Measurements from ENCODE around the gene PLCB1.
"Not testable (repeated sequence)": the region's sequence is repeated elsewhere in the genome, so short reads cannot be mapped to it uniquely, and the experiment has no call there.

The PLCB1 gene

DNA sequence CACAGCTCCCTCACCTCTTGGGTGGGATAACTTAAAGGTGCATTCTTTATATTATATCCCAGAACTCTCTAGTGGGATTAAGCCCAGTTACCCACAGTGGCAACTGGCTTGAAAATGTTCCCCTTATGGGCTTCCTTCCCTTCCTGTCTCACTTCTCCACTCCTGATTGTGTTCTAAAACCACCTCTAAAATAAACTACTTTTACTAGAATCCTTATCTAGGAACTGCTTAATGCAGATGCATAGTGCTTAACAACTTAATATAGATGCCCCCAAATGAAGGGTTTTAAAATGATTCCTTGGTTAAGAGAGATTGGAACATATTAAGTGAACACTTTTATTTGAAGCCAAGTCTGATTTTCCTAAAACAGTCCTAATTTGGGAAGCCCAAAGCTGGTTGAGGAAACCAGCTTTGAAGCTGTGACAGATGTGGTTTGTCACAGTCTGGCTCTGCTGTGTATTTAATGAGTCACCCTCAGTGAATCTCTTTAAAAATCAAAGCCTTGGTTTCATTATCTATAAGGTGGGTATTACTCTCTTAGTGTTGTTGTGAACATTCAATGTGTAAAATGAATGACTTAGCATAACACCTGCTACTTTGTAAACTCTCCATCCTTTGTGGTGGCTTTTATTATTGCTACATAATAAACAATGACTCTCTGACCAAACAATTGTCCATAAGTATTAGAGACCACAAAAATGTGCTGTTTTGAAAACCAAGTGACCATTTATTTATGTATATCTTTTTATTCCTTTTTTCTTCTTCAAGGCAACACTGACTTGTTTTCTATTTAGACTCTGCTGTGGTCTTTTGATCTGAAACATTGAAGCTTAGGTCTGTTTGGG is 24.4 kb downstream of the PLCB1 start:
- no peak for DNase-seq (ENCODE audit: low read depth in 2 of 2)

DNA sequence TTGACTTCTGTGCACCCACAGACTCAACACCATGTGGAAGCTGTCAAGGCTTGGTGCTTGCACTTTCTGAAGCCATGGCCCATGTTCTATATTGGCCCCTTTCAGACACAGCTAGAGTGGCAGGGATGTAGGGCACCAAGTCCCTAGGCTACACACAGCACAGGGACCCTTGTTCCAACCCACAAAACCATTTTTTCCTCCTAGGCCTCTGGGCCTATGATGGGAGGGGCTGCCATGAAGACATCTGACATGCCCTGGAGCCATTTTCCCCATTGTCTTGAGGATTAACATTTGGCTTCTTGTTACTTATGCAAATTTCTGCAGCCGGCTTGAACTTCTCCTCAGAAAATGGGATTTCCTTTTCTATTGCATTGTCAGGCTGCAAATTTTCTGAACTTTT is 27.2 kb downstream of the PLCB1 start:
- not testable (repeated sequence) for DNase-seq (ENCODE audit: low read depth in 2 of 2)

DNA sequence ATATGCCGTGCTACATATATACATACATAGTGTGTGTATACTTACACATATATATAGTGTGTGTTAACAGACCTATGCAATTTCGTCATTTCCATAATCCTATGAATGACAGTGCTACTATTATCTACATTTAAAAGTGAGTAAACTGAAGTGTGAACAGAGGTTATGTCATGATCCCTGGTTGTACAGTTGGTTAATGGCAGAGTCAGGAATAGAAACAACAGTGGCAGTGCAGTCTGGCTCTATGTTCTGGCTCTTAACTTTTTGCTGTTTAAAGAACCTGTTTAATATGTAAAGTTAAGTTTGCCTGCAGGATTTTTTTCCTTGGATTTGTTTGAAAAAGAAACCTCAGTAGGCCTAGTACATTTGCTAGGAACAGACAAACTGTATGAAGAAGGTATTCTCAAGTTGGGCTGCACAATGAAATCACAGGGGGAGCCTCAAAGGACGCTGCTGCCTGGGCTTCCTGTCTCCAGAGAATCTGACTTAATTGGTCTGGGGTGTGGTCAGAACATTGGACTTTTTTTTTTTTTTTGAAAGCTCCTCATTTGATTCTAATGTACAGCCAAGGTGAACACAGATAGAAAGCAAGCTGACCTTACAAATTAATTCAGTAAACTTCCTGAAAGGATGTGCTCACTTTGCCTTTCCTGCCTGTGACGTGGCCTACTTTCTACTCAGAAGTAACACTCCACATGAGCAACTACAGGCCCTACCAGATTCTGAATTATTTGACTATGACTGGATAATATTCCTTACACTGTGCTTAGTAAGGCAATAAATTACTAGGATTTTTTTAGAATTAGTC is 29.4 kb downstream of the PLCB1 start:
- DNase-seq (ENCODE audit: low read depth in 2 of 2), result no peak

DNA sequence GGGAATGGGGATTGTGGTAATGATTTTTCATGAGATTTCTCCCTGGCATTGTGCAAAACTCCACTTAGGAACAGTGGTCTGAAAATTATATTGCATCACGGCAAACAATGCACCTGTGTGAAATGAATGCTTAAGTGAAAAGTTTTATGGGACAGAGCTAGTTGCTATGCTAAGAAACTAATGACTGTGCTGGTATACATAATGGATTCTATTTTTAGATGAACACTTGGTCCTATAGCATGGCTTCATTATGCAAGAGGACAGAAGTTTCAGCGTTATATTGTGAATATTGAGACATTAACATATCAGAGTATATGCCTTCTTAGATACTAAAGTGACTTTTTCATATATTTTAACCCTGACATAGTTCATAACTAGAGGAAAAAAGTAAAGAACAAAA is 30.5 kb downstream of the PLCB1 start:
- no peak for DNase-seq (ENCODE audit: low read depth in 2 of 2)

DNA sequence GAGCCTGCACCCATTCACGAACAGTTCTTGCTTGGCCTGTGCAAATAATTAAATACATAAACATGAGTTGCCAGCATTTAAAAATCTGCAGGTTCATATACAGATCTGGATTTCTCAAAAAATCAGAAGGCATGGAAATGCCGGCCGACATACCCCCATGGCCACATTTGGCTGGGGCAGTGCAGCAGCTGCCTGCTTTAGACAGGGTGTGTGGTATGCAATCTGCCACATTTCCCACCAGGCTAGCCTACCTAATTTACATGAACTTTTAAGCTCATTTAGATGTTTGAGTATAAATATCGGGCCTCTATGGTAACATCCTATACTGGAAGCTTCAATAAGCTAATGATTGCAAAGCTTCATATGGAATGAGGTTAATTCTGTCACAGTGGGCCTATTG is 31.5 kb downstream of the PLCB1 start:
- no peak for DNase-seq (ENCODE audit: low read depth in 2 of 2)

DNA sequence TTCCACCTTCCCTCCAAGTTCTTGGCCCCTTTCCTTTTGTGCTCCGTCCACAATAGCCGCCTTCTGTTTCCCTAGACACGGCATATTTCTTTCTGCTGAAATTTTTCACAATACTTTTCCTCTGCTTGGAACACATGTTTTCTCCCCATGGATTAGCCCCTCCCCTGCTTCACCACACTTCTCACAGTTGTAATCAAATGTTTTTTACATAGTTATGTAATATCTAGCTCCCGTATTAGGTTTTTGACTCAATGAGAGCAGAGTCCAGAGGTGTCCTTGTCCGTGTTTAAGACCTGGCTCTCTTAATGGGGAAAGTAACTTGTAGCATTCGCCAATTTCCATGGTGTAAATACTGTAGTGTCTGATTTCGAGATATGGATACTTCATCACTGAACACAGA is 34.7 kb downstream of the PLCB1 start:
- no peak for DNase-seq (ENCODE audit: low read depth in 2 of 2)

- DNase-seq (ENCODE audit: low read depth in 2 of 2), result no peak
Measured at GRCh38 chr20:8168785-8169288, 36.8 kb downstream of the PLCB1 start.

DNA sequence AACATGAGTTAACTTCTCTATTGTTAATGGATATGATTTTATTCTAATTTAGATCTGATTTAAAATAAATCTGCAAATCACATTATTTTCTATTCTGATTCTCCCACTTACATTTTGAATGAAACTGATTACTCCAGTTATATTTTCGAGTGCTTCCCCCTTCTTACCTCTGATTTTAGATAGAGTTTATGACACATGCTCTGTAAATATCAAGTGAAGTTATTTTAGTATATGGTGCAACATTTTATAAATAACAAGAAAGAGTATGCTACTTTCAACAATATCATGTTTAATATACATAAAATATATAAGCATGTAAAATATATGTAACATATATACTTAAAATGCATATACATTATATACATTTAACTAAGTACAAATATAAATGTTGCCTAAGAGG is 38.9 kb downstream of the PLCB1 start:
- DNase-seq (ENCODE audit: low read depth in 2 of 2), result no peak

GRCh38 chr20:8172191-8172590 is 40.1 kb downstream of the PLCB1 start:
- no peak for DNase-seq (ENCODE audit: low read depth in 2 of 2)

GRCh38 chr20:8175741-8176675 is 43.9 kb downstream of the PLCB1 start:
- no peak for DNase-seq (ENCODE audit: low read depth in 2 of 2)

- DNase-seq (ENCODE audit: low read depth in 2 of 2), result no peak
Measured at GRCh38 chr20:8183526-8183925, 51.5 kb downstream of the PLCB1 start.

GRCh38 chr20:8187740-8188139 is 55.7 kb downstream of the PLCB1 start:
- no peak for DNase-seq (ENCODE audit: low read depth in 2 of 2)

DNA sequence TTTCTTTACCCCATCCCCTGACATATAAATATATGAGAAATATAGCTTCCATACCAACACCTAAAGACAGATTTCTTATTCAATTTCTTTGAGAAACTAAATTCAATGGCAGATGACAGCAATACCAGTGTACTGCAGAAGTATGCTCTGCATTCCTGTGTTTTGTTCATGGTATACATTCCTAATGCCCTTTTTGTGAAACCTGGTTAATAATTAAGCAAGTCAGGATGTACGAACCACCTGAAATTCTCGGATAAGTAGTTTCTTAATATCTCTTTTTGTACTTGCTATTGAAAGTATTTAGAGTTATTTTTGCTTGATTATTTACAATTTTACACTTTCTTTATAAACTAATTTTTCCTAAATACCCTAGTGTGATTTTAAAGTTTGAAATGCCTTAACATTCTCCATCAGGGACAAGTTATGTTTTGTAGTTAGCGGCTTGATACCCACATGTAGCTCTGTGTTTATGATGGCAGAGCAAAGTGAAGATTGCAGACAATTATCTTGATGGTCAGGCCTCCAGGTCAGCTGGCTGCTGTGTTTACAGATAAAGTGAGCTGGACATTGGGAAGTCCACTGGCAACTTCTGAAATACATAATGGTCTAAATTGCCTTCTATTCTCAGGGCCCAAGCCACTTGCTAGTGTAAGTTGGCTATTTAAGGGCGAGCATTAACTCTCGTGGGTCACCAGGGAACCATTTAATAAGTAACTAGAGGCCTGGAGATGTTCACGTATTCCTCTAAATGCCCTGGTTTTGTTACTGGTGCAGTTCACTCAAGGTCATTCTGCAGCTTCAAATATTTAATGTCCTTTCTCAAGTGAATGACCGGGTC is 58.2 kb downstream of the PLCB1 start:
- no peak for DNase-seq (ENCODE audit: low read depth in 2 of 2)

- no peak for DNase-seq (ENCODE audit: low read depth in 2 of 2)
Measured at GRCh38 chr20:8194721-8195120, 62.7 kb downstream of the PLCB1 start.

GRCh38 chr20:8196096-8196495 is 64.0 kb downstream of the PLCB1 start:
- DNase-seq (ENCODE audit: low read depth in 2 of 2), result no peak

DNA sequence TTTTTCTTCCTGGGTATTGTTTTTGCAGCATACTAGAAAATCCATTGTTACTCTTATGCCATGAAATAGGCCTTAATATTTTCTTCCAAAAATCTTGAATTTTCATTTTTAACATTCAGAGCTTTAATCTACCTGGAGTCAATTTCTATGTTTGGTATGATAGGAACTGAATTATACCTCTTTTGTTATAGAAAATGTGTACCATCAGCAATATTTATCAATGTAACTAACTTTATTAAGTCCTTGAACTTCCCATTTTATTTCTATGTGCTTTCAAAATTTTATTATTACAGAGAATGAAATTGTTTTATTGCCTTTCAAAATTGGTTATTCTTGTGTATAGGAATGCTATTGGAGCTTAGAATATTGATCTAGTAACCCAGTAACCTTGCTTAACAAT is 68.2 kb downstream of the PLCB1 start:
- no peak for DNase-seq (ENCODE audit: low read depth in 2 of 2)

GRCh38 chr20:8203366-8203765 is 71.3 kb downstream of the PLCB1 start:
- DNase-seq (ENCODE audit: low read depth in 2 of 2), result no peak

DNA sequence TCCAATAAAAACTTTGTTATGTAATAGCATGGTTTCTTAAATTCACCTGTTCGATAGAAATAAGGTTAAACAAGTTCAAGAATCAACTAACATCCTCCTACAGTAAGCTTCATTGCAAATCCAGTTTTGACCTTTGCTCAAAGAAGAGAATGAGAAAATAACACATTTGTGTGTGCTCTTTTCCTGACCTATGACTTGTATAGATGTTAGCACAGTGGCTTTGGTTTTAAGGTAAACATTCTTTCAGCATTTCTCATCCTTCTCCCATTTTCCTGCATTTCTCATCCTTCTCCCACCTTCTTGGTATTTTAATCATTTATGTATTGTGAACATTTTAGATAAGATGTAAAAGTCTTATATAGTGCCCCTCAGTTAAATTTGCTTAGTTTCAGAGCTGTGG is 73.9 kb downstream of the PLCB1 start:
- no peak for DNase-seq (ENCODE audit: low read depth in 2 of 2)

DNA sequence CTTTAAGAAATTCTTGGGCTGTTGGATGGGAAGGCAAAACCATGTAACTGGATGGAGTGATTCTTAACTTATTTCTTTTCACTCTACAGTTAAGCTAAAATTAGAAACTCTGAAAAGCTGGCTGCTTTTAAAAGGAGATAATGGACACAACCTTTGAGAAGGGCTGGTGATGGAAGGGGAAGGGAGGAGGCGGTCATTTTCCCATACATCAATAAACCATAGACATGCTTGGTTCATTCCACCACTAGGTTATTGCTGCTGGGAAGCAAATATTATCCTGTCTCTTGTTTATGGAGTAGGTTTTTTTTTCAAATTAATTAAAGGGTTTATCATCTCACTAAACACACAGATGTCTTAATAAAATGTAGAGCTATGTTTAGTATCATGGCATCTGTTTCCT is 76.2 kb downstream of the PLCB1 start:
- no peak for DNase-seq (ENCODE audit: low read depth in 2 of 2)

DNA sequence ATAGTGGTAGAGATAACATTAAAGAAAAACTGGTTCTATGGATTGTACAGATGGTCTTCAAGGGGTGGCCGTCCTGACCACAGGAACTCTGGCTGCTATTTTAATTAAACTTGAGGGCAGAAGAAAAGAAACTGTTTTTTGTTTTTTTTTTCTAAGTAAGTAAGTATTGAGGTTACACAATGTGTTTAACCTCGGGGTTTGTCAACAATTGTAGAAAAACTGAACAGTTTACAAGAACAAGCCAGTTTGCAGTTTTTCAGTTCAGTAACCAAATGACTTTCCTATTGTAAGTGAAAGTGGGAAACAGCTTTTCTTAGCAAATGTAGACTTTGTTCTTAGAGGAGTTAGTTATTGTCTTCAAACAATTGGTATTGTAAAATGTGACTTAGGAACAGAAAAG is 77.0 kb downstream of the PLCB1 start:
- DNase-seq (ENCODE audit: low read depth in 2 of 2), result no peak

DNA sequence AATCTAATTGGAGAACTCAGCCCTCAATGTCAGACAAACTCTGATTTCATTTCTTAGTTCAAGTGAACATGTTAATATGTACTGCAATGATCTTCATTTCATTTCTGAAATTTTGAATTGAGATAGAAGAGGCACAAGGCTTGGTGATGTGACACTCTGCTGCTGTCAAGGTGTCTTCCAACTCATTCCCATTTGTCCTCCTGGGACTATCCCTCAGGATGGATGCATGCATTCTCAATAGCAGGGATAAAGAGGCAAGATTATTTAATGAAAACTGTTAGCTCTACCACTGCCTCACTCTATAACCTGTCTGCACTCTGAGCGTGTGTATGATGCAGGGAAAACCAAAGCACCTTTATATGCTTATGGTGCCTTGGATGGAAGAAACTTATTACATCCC is 78.7 kb downstream of the PLCB1 start:
- no peak for DNase-seq (ENCODE audit: low read depth in 2 of 2)

Data from stimulated activated CD4-positive, alpha-beta T cell treated with anti-CD3 and anti-CD28 coated beads, Interleukin-1b, Interleukin-23, amount 100 ng/mL, for 4 hours (primary cell).